Endodermal cell (in vitro differentiated cells): ENCODE data around the gene ATP12A. TPM values are rescaled to one million over a fixed set of nuclear protein-coding genes. Genes with fewer than 3 reads are reported as not detected.

Experiments
- DNase-seq: peaks from one replicate; pipeline ENCODE4 v3.0.0-alpha.2; 2017
- H3K27ac ChIP-seq: 2 replicates; pipeline ENCODE4 v1.5.1; 2013; ENCODE audit warnings: mild to moderate bottlenecking, low read depth, low read length, moderate library complexity
- H3K27me3 ChIP-seq: 2 replicates; pipeline ENCODE4 v1.6.1; 2013; ENCODE audit warnings: mild to moderate bottlenecking, low read length, moderate library complexity; ENCODE audit not compliant: insufficient read depth, control insufficient read depth, poor library complexity, severe bottlenecking
- H3K36me3 ChIP-seq: 2 replicates; pipeline ENCODE4 v1.7.0; 2013; ENCODE audit warnings: mild to moderate bottlenecking, low read length, moderate library complexity; ENCODE audit not compliant: control insufficient read depth, insufficient read depth
- H3K4me1 ChIP-seq: one replicate; pipeline ENCODE4 v1.7.0; 2013; ENCODE audit warnings: low read length; ENCODE audit not compliant: control insufficient read depth, insufficient read depth
- H3K4me3 ChIP-seq: 2 replicates; pipeline ENCODE4 v1.5.1; 2013; ENCODE audit warnings: mild to moderate bottlenecking, low read length, moderate library complexity
- H3K9ac ChIP-seq: 2 replicates; pipeline ENCODE4 v1.6.1; 2013; ENCODE audit warnings: mild to moderate bottlenecking, low read length, moderate library complexity; ENCODE audit not compliant: poor library complexity, severe bottlenecking; ENCODE audit errors: extremely low read depth
- H3K9me3 ChIP-seq: 2 replicates; pipeline ENCODE4 v1.6.1; 2013; ENCODE audit warnings: mild to moderate bottlenecking, low read length, moderate library complexity; ENCODE audit not compliant: control insufficient read depth
- H3K27ac Mint-ChIP-seq: 2 replicates; pipeline ENCODE4 v1.8.0; 2020; ENCODE audit warnings: mixed read lengths
- H3K27me3 Mint-ChIP-seq: 2 replicates; pipeline ENCODE4 v1.8.0; 2021; ENCODE audit warnings: mild to moderate bottlenecking, mixed read lengths; ENCODE audit not compliant: insufficient read depth
- H3K36me3 Mint-ChIP-seq: 2 replicates; pipeline ENCODE4 v1.8.0; 2020; ENCODE audit warnings: low read depth, mixed read lengths
- H3K4me1 Mint-ChIP-seq: 2 replicates; pipeline ENCODE4 v1.8.0; 2020; ENCODE audit warnings: mixed read lengths
- H3K4me3 Mint-ChIP-seq: 2 replicates; pipeline ENCODE4 v1.8.0; 2020; ENCODE audit warnings: mild to moderate bottlenecking, moderate library complexity, mixed read lengths
- H3K9me3 Mint-ChIP-seq: 2 replicates; pipeline ENCODE4 v1.8.0; 2020; ENCODE audit warnings: mild to moderate bottlenecking, mixed read lengths
- CTCF ChIP-seq: fragments of 200-600 bp; sonication (generic); conservative IDR thresholded peaks from 2 replicates; pipeline ENCODE4 v1.5.0; 2021; ENCODE audit warnings: antibody characterized with exemption, mild to moderate bottlenecking
- WGBS, 2 experiments: methylation state at CpG; one replicate each; pipeline versions ENCODE4 v1.1.5 to v1.1.7; 2013; ENCODE audit warnings: missing lambda C conversion rate in 2 of 2, mixed read lengths in 1 of 2; ENCODE audit not compliant: insufficient coverage in 1 of 2, insufficient read length in 1 of 2; 5-methylcytosine and 5-hydroxymethylcytosine counted together
- total RNA-seq, 2 donors: library from RNA; stranded (reverse); fragmentation: NEBNext Ultra II Directional in 1 of 2; extraction: Animal tissue kit (Norgen Biotek cat#: 25700) in 1 of 2; gene quantifications; 2 replicates in 1 of 2; 3 replicates in 1 of 2; pipeline ENCODE4 v1.2.1, GENCODE V29; 2021

ATP12A gene
- total RNA-seq, 2 donors from 2014 or later: 4.9 to 10.5 TPM

DNA sequence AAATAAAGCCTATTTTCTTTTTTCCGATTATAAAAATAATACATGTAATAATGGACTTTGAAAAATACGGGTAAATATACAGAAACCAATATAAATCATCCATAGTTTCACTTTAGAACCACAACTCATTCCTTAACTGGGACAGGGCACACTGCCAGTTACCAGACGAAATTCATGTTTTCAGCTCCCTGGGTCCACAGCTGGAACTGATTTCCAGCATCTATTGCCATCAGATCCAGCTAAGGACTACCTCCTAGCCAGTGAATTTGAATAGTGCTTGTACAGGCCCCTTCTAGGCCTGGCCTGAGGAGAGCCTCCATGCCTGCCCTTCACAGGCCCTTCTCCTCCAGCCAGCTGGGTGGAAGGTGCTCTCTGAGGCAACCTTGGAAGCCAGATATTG lies 30.0 kb upstream of the ATP12A start:
- Histone ChIP-seq H3K27ac (no peak overlapping the region), H3K27me3 (no peaks in the 10 kb centered on the region), H3K36me3 (no peaks in the 10 kb centered on the region), H3K9ac (no peak overlapping the region), H3K4me3 (no peak overlapping the region), H3K9me3 (no peaks in the 10 kb centered on the region), H3K4me1 (no peaks in the 10 kb centered on the region)
- no peak overlapping the region for H3K27ac Mint-ChIP-seq
- TF ChIP-seq CTCF: no peak
- no peak overlapping the region for H3K4me3 Mint-ChIP-seq
- no peaks in the 10 kb centered on the region for H3K27me3 Mint-ChIP-seq
- H3K9me3 Mint-ChIP-seq: peaks cover 9% of the 10 kb centered on the region
- peaks cover 1% of the 10 kb centered on the region for H3K4me1 Mint-ChIP-seq
- H3K36me3 Mint-ChIP-seq: no peaks in the 10 kb centered on the region
- DNase-seq: no peak
- WGBS, 2 experiments: 84 to 100% methylated on average over 1 to 2 of the region's 3 CpGs

GRCh38 chr13:24651718-24652345 lies 28.4 kb upstream of the ATP12A start:
- Histone ChIP-seq H3K4me3 (no peak overlapping the region), H3K4me1 (no peaks in the 10 kb centered on the region), H3K9me3 (no peaks in the 10 kb centered on the region), H3K27ac (no peak overlapping the region), H3K9ac (no peak overlapping the region), H3K27me3 (no peaks in the 10 kb centered on the region), H3K36me3 (no peaks in the 10 kb centered on the region)
- DNase-seq: no peak
- Mint-ChIP-seq H3K9me3 (peaks cover under 1% of the 10 kb centered on the region), H3K36me3 (no peaks in the 10 kb centered on the region), H3K4me1 (peaks cover 1% of the 10 kb centered on the region), H3K27ac (no peak overlapping the region), H3K27me3 (no peaks in the 10 kb centered on the region), H3K4me3 (no peak overlapping the region)
- no peak for TF ChIP-seq CTCF
- 90 to 98% methylated on average over 5 to 7 of the region's 7 CpGs for WGBS, 2 experiments

DNA sequence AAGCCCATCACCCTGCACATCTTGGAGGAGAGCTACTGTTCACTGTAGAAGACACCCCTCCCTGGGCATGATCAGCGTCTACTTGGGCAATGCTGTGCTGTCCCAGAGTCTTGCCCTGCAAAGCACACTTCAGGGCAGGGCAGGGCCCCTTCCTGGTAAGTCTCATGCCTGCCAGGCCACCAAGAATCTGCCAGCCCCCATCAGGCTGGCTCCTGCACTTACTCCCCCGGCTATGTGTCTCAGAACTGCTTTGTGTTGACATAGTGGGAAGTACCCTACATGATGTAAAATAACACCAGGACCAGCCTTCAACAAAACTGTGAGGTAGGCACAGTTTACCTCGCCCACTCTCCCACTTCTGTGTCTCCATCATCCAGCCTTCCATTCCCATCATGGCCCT lies 27.8 kb upstream of the ATP12A start:
- H3K4me1 ChIP-seq: no peaks in the 10 kb centered on the region
- no peak overlapping the region for H3K4me3 Mint-ChIP-seq
- WGBS, 2 experiments: 80 to 95% methylated on average over 1 to 3 of the region's 3 CpGs
- H3K9ac ChIP-seq: no peak overlapping the region
- H3K36me3 ChIP-seq: no peaks in the 10 kb centered on the region
- TF ChIP-seq CTCF: no peak
- H3K9me3 ChIP-seq: no peaks in the 10 kb centered on the region
- H3K4me3 ChIP-seq: no peak overlapping the region
- peaks cover 1% of the 10 kb centered on the region for H3K4me1 Mint-ChIP-seq
- no peak overlapping the region for H3K27ac ChIP-seq
- DNase-seq: no peak
- H3K27ac Mint-ChIP-seq: no peak overlapping the region
- no peaks in the 10 kb centered on the region for H3K27me3 Mint-ChIP-seq
- no peaks in the 10 kb centered on the region for H3K36me3 Mint-ChIP-seq
- no peaks in the 10 kb centered on the region for H3K9me3 Mint-ChIP-seq
- H3K27me3 ChIP-seq: no peaks in the 10 kb centered on the region
